Measurements from ENCODE around the gene ZCCHC10.
"Not testable (repeated sequence)": the region's sequence is repeated elsewhere in the genome, so short reads cannot be mapped to it uniquely, and the experiment has no call there.

ZCCHC10 gene

DNA sequence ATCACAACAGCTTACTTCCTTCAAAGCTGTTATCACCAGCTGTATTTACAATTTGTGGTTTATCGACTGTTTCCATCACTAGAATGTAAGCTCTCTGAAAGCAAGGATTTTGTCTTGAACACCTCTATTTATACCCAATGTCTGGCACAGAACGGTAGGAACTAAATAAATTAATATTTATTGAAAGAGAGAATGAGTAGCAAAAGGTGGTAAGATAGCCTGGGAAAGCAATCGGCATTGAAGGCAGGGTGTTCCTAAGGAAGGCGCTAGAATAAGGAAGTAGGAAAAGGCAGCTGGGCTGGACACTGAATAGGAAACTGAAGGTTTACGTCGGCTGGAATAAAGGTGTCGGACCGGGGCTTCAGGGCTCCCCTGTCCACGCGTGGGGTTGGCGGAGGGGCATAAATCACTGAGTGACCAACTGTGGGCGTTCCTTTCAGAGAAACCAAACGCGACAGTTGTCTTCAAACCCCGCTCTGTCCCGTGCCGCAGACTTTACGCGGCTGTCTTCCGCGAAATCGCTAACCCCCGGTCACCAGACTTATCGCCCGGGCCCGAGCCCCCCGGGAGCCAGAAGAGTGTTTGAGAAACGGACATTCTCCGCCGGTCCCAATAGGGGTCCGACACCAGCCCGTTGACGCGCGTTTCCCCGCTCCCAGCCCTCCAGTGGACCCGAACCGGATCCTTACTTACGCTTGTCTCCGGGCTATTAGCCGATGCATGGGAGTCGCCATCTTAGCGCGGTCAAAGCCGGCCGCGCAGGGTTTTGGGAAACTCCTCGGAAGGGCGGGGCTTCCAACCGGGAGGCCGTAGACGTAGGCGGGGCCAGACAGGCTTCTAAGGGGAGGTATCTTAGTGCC, at the start of gene ZCCHC10:
Gene ZCCHC10 (minus strand): TSS at position 746 of the 860 bp plus-strand sequence. CDS start 12 bp downstream, at position 734.
- peak; percentile 71 to 76 (median 76) for DNase-seq (ENCODE audit: low read depth in 2 of 3, low spot score in 2 of 3)

DNA sequence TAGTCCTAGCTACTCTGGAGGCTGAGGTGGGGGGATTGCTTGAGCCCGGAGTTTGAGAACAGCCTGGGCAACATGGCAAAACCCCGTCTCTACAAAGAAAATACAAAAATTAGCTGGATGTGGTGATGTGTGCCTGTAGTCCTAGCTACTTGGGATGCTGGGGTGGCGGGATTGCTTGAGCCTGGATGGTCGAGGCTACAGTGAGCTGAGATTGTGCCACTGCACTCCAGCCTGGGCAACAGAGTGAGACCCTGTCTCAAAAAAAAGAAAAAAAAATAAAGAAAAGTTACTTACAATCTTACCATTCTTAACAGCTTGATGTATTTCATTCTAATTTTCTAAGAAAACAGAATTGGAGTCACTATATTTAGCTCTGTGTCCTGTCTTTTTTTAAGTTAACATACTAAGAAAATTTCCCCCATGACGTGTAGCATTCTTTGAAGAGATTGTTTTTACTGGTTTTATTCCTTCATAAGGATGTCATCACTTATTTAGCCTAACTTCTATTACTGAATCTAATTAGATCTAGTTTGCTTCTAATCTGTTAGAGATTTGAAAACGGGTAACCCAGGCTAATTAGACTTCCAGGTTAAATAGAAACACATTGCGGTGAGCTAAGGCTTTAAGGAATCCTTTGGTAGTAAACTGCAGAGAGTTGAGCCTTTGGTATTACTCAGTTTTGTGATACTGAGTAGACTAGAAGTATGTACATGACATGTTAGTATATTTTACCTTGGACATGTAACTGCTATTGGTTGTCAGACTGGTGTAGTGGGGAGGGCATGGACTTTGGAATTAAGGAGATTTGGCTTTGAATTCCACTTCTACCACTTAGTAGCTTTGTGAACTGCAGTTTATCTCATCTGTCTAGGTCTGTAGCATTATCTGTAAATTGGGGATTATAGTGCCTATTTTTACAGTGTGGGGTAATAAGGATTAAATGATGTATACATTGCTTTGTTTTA, 49.5 kb upstream of the ZCCHC10 start:
- DNase-seq (ENCODE audit: low read depth in 2 of 3, low spot score in 2 of 3): no peak

DNA sequence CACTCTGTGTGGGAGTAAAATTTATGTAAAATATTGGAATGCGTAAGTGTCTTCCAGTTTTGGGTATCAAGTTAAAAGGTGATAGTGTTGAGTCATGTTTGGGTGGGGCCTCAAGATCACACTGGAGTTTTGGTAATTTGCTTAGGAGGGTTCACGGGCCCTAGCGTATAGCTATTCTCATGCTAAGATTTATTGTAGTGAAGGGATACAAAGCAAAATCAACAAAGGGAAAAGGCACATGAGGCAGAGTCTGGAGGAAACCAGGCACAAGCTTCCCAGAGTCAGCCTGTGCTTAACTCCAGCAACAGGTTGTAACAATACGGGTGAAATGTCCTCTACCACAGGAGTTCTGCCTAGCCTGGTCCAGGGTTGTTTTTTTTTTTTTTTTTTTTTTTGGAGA, 45.7 kb upstream of the ZCCHC10 start:
- DNase-seq (ENCODE audit: low read depth in 2 of 3, low spot score in 2 of 3): no peak

DNA sequence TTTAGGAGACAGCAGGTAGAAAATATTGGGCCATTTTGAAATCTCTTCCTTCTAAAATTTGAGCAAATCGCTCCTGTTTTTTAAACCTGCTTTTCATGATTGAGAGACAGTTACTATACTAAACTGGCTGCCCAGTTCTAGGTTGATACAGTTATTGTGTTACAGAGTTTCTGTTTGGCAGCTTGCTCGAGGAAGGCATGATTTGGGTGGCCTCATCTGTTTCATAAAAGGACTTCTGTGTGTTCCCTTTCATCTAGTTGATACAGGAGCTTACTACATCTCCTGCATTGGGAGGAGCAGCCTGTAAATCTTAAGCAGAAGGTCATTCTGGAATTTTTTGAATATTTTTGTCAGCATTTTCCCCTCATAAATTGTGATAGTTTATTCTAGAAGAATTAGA, 39.7 kb upstream of the ZCCHC10 start:
- no peak for DNase-seq (ENCODE audit: low read depth in 2 of 3, low spot score in 2 of 3)

DNA sequence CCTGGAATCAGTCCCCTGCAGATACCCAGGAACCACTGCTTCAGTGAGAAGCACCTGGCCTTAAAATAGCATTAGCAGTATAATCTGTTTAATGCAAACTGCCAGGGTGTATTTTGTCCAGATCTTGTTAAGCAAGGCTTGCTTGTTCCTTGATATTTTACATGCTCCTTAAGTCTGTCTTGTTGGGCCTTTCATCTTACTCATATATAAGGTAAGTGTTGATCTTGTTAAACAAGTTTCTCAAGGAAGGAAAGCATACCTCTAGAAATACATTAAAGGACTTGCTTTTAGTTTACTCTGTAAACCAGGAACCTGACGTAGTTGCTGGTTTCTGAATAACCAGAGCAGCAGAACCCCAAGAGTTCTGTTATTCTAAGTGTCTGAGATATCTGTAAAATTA, 39.1 kb upstream of the ZCCHC10 start:
- no peak for DNase-seq (ENCODE audit: low read depth in 2 of 3, low spot score in 2 of 3)

DNA sequence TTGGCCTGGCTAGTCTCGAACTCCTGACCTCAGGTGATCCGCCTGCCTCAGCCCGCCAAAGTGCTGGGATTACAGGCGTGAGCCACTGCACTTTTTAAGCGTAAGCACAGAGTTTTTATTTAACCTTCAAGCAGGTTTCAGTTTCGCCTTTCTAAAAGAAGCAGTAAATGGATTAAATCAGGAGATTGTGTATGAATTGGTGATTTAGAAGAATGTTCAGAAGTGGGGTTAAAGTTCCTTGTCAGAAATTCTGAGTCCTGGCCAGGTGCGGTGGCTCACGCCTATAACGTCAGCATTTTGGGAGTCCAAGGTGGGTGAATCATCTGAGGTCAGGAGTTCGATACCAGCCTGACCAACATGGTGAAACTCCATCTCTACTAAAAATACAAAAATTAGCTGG, 37.6 kb upstream of the ZCCHC10 start:
- DNase-seq (ENCODE audit: low read depth in 2 of 3, low spot score in 2 of 3): no peak

DNA sequence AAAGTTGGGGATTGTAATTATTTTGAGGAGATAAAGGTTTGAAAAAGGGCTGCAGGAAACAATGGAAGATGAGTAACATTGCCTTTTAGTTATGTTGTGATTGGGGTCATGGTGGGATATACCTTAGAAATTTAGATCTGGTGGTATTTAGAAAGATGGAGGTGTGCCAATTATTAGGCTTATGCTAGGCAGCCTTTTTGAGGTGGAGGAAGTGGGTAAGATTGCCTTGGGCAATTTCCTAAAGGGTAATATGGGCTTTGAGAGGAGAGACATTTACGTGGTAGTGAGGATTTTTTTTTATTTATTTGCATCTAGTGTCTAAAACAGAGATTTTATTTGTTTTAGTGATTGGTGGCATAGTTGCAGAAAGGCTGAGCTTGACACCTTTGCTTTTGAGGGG, 35.9 kb upstream of the ZCCHC10 start:
- DNase-seq (ENCODE audit: low read depth in 2 of 3, low spot score in 2 of 3): no peak

DNA sequence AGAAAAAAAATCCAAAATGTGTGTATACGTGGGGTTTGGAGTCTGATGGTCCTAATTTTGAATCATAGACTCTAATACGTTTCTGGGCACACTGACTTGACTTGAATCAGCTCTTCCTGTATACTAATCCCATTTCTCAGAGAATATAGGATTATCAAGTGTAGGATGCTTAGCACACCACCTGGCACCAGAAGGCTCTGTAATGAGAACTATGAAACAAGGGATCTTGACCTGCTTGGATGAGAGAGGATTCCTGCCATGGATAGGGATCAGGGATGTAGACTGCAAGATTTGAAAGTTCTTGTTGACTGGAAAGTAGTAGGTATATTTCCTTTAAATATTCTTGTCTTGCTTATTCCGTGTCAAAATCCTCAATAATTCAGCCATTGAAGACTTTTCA, 33.3 kb upstream of the ZCCHC10 start:
- DNase-seq (ENCODE audit: low read depth in 2 of 3, low spot score in 2 of 3): no peak

DNA sequence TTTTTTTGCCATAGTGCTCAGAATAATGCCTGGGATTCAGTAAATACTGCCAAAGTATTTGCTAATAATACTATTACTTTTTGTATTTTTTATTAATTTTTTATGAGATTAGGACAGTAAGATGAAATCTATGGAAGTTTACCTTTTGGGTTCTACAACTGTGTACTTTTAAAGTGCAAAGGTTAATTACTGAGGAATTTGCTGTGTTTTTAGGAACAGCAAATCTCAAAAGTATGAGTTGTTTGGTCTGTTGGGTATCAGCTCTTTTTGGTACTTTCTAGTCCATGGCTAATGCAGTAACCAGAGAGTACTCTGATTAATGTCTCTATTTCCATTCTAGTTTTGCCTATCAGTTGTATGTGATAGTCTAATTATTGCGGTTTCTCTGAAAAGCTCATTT, 30.5 kb upstream of the ZCCHC10 start:
- DNase-seq (ENCODE audit: low read depth in 2 of 3, low spot score in 2 of 3): no peak

DNA sequence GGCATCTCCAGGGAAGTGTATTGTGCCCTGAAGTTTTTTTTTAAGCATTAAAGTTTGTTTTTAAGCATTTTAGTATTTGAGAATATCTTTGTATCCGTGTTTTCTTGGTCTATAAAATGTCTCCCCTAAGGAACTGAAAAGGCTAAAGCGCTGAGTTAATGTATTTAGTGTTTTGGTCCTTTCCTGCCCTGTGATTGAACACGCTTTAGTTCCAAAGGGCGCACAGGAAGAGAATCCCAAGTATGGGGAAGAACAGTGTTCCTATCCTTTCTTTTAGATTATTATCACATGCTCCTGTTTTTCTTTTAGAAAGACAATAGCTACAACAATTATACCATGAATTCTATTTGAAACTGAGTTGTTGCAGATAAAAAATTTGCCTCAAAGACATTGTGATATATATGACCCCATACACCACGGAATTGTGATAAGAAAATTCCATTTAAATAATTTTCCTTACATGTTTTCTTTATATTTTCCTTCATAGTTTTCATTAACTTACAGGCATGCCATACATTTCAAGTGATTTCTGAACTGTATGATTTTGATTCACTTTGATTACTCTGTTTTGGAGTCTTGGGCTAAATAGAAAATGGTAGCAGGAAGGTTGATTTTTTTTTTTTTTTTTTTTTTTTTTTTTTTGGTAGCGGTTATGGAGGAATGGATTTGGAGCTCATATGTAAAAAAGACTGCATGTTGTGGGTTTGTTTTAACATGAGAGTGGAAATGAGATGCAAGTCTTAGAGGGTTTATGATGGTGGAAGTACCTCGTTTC, 28.5 kb upstream of the ZCCHC10 start:
- no peak for DNase-seq (ENCODE audit: low read depth in 2 of 3, low spot score in 2 of 3)

DNA sequence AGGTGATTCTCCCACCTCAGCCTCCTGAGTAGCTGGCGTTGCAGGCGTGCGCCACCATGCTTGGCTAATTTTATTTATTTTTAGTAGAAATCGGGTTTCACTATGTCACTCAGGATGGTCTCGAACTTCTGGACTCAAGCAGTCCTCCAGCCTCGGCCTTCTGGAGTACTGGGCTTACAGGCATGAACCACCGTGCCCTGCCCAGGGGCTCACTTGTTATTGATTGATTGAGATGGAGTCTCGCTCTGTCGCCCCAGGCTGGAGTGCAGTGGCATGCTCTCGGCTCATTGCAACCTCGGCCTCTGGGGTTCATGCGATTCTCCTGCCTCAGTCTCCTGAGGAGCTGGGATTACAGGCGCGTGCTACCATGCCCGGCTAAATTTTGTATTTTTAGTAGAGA, 27.1 kb upstream of the ZCCHC10 start:
- DNase-seq (ENCODE audit: low read depth in 2 of 3, low spot score in 2 of 3): no peak

DNA sequence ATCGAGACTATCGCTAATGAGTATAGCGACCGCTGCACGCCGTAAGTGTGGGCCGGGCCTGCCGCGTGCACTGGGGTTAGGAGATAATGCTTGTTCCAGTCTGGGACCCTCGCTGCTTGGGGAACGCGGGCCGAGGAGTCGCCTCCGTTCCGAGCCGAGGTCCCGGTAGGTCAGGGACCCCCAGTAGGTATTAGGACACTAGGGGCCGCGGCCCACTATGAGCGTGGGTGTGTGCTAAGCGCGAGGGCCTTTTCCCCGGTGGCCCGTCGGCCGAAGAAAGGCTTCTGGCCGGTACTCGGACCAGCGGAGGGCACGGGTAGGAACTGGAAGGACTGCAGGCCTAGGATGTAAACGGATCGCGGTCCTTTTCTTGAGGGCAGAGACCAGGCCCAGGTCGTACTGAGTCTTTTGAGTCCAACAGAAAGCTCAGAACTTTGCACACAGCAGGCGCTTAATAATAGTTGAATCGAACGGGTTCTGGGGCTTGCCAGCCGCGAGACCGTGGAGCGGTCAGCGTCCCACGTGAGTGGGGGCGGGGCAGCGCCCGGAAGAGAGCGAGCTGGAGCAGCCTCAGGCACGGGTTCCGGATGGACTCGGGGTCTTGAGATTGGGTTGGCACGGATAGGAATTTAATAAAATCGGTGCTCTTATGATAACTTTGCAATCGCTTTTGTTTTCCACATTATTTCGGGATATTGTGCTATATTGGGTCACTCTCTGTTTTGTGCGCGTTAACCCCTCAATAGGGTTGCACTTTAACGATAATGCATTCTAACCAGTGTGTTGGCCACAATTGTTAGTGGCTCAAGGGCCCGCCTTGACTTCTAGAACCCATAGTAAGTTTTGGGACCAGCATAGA, 26.2 kb upstream of the ZCCHC10 start:
- peak; percentile 40 to 54 (median 41) for DNase-seq (ENCODE audit: low read depth in 2 of 3, low spot score in 2 of 3)

DNA sequence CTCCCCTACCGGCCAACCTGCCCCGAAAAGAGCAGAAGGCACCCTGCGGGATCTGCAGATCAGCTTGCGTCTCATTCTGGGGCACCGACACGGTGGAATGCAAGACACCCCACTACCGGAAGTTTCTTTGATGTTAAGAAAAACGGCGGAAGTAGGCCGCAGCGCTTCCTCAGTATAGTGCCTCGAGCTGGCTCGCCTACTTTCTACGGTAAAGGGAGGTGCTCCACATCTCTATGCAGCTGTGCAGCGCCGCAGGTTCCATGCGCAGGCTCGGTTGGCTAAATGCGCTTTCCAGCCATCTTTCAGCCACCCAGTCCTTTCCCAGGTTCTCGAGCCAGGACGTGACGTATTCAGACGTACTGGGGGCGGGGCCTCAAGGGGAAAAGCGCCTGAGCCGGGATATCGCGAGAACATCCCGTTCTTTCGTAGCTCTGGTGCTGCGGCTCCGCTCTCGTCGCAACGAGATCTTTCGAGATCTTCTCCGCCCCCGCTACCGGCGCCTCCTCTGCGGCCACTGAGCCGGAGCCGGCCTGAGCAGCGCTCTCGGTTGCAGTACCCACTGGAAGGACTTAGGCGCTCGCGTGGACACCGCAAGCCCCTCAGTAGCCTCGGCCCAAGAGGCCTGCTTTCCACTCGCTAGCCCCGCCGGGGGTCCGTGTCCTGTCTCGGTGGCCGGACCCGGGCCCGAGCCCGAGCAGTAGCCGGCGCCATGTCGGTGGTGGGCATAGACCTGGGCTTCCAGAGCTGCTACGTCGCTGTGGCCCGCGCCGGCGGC, 25.4 kb upstream of the ZCCHC10 start, which contains the start of gene HSPA4:
Gene HSPA4 (plus strand): TSS at position 472 of the 775 bp plus-strand sequence. CDS start 238 bp downstream, at position 710.
- peak; percentile 89 to 91 (median 89) for DNase-seq (ENCODE audit: low read depth in 2 of 3, low spot score in 2 of 3)

DNA sequence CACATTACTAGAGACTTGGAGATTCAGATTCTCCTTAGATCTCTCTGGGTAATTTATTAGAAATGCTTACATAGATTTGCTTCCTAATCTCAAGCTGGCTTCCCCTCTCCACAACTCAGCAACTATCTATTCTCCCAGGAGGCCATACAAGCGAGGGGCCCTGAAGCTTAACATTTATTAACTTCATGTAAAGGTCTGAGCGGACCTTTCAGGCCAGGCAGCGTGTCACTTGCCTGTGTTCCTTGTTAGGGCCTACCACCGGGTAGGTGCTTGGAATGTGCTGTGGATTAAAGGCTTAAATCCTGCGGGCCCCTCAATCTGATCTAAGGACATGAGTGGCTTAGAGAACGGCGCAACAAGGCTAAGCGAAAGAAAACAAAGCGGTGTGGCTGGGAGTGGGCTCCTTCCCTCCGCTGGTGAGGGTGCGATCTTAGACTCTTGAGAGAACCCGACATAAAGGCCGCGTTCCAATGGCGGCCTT, 24.8 kb upstream of the ZCCHC10 start:
- no peak for DNase-seq (ENCODE audit: low read depth in 2 of 3, low spot score in 2 of 3)

DNA sequence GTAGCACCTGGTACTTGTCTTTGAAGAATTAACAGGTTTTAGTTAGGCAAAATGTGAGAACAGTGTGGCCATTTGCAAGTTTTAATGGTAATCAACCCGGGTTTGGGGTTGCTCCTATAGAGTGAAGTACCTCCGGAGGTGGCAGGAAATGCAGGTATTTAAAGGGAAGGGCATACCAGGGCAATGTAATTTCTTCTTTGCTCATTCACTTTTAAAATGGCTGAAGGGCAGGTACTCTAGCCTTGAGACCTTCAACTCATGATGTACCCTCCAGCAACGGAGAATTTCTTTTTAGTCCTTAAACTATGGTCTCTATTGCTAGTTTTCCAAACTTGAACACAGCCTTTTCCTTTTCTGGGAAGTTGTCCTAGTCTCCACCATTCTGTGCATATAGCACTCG, 24.2 kb upstream of the ZCCHC10 start:
- no peak for DNase-seq (ENCODE audit: low read depth in 2 of 3, low spot score in 2 of 3)

DNA sequence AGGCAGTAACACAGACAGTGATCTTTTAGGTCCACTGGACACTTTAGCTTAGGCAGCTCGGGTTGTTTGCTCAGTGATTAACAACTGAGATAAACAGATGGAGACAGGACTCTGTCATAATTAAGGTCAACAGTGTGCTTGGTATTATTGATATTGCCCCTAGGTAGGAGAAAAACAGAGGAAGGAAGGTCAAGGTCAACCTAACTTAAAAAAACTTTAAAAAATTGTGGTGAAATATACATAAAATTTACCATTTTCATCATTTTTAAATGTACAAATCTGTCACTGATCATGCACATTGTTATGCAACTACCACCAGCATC, 23.3 kb upstream of the ZCCHC10 start:
- DNase-seq (ENCODE audit: low read depth in 2 of 3, low spot score in 2 of 3): no peak

DNA sequence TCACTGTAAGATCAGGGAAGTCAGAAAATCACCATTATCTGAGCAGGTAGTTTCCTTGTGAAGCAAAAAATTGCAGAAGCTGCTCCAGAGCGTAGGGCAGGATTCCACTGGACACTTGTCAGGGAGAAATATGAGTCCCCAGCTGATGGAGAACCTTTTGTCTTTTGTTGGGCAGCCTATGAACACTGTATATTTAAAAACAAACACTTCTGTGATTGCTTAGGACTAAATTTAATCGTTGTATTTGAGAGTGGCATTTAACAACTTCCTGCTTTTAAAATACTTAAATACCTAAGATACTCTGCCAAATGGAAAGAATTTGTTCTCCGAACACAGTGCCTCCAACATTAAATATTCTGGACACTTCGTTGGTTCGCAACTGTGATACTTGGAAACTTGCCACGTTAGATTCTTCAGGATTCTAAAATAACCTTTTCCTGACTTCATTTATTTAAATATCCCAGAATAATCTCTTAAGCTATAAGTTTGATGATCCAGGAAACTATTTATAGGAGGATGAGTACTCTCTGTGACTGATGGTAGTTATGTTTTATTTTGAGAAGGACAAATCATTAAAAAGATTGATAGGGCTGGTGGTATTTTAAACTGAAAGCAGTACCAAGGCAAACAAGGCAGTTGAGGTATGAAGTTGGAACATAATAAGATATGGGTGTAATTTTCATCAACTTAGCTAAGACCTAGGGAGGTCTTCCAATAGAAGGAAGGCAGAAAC, 22.8 kb upstream of the ZCCHC10 start:
- DNase-seq (ENCODE audit: low read depth in 2 of 3, low spot score in 2 of 3): no peak

DNA sequence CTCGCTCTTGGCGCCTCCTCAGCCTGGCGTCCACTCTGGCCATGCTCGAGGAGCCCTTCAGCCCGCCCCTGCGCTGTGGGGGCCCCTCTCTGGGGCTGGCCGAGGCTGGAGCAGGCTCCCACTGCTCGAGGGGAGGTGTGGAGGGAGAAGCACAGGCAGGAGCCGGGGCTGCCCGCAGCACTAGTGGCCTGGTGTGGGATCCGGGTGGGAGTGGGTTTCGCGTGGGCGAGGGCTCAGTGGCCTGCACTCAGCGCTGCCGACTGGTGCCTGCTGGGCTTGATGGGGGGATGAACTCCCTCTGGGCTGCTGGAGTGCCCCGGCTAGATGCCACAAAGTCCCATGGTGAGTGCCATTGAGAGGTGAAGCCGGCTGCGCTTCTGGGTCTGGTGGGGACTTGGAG, 21.1 kb upstream of the ZCCHC10 start:
- no peak for DNase-seq (ENCODE audit: low read depth in 2 of 3, low spot score in 2 of 3)

DNA sequence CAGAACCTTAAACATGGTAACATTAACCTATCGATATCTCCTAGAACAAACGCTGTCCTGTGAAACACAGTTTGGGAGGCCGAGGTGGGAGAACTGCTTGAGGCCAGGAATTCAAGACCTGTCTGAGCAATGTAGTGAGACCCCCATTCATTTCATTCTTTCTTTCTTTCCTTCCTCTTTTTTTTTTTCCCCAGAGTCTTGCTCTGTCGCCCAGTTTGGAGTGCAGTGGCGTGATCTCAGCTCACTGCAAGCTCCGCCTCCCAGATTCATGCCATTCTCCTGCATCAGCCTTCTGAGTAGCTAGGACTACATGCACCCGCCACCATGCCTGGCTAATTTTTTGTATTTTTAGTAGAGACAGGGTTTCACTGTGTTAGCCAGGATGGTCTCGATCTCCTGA, 20.2 kb upstream of the ZCCHC10 start:
- not testable (repeated sequence) for DNase-seq (ENCODE audit: low read depth in 2 of 3, low spot score in 2 of 3)
